ENCODE results near the gene HYDIN. TPM values are rescaled to one million over a fixed set of nuclear protein-coding genes. Genes with fewer than 3 reads are reported as not detected.
"Not testable (repeated sequence)": the region's sequence is repeated elsewhere in the genome, so short reads cannot be mapped to it uniquely, and the experiment has no call there.

HYDIN gene
- total and polyA plus RNA-seq, 7 donors: under 0.01 to 7.5 (median 1.6) TPM; not detected in 1

DNA sequence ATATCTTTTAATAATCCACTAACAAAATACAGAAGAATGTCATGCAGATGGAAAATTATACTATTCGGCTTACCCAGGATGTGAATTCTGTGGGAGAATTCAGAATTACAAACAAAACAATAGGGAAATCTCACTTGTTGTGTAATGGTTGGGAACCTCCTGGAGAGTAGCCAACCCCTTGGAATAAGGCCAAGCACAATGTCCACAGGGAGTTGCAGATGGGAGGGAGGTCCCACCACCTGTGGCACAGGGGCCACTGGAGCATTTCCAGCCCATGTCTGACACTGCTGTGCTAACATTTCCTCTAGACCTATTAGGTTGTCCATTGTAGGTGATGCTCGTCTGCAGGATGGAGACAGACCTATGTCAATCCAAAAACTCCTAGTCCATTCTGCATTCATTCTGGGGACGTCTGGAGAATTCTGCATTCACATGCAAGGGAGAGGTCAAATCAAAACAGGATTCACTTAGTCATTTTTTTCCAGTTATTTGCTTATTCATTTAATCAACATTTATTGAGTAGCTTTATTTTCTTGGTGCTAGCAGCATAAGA is 120.8 kb downstream of the HYDIN start:
- H3K27me3 ChIP-seq; H3K4me3 ChIP-seq; H3K9me3 ChIP-seq; H3K27ac ChIP-seq; DNase-seq; H3K36me3 ChIP-seq; H3K4me1 ChIP-seq; intact Hi-C loops (cut with DNase I): not testable (repeated sequence)
- WGBS, 2 donors: 44 to 58% methylated on average over 1 of the region's 3 CpGs

DNA sequence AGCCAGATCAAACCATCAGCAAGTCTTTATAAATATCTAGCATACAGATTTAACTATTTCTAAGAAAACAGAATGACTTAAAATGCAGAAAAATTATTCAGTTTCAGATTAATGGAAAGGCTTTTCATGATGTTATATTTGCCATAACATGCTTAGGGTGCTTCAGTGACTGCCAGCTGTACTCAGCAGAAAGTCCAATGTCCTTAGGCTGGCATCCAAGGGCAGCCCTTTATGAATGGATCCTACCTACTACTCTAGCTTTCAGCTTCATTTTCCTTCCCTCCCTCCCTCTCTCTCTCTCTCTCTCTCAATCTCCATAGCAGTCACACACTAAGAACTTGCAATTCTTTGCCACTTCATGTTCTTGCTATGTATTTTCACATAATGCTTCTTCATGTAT is 124.6 kb downstream of the HYDIN start:
- H3K4me3 ChIP-seq; H3K4me1 ChIP-seq; H3K36me3 ChIP-seq; H3K27me3 ChIP-seq; DNase-seq; intact Hi-C loops (cut with DNase I); H3K9me3 ChIP-seq; H3K27ac ChIP-seq: not testable (repeated sequence)

DNA sequence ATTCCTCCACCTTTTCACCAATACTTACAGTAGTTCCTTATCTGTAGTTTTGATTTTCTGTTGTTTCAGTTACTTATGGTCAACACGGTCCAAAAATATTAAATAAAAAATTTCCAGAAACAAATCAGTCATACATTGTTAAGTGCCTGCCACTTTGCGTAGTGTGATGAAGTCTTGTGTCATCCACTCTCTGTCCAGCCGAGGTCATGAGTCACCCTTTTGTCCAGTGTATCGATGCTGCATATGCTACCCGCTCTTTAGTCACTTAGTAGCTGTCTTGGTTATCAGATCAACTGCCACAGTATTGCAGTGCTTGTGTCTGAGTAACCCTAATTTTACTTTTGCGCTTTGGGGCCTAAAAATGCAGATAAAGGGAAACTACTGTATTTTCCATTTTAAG is 146.9 kb downstream of the HYDIN start:
- H3K27me3 ChIP-seq; intact Hi-C loops (cut with DNase I); H3K4me1 ChIP-seq; H3K9me3 ChIP-seq; H3K4me3 ChIP-seq; H3K36me3 ChIP-seq; H3K27ac ChIP-seq; DNase-seq: not testable (repeated sequence)
- WGBS, 2 donors: 88 to 92% methylated on average over 4 of the region's 6 CpGs

GRCh38 chr16:71080777-71081176 is 149.7 kb downstream of the HYDIN start:
- H3K4me3 ChIP-seq; H3K9me3 ChIP-seq; H3K4me1 ChIP-seq; H3K36me3 ChIP-seq; intact Hi-C loops (cut with DNase I); DNase-seq; H3K27ac ChIP-seq; H3K27me3 ChIP-seq: not testable (repeated sequence)
- WGBS, 2 donors: 58 to 68% methylated on average over 1 of the region's 1 CpG

GRCh38 chr16:71080262-71080661 is 150.3 kb downstream of the HYDIN start:
- H3K27me3 ChIP-seq; H3K9me3 ChIP-seq; H3K4me1 ChIP-seq; DNase-seq; H3K36me3 ChIP-seq; H3K27ac ChIP-seq; intact Hi-C loops (cut with DNase I); H3K4me3 ChIP-seq: not testable (repeated sequence)
- 62 to 75% methylated on average over 1 of the region's 1 CpG for WGBS, 2 donors

DNA sequence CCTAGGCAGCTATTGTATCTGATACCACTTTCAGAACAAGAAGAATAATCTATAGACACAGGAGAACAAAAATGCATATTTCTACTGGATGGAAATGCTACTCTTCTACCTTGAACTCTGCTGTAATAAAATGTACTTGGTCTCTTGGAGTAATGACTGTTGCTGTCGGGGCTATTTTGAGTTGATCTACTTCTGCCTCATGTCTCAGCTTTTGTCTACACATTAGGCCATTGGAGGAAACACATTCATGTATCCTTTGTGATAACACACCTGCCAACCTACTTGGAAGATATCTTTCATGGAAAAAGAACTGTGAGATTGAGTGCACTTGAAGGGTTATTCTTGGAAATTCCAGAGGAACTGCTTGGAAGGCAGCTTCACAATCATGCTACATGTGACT is 159.9 kb downstream of the HYDIN start:
- WGBS, 2 donors: no CpG with 5 or more reads among the region's 1 CpG
- intact Hi-C loops (cut with DNase I); H3K4me1 ChIP-seq; H3K9me3 ChIP-seq; DNase-seq; H3K27ac ChIP-seq; H3K36me3 ChIP-seq; H3K4me3 ChIP-seq; H3K27me3 ChIP-seq: not testable (repeated sequence)

- intact Hi-C loops (cut with DNase I); DNase-seq; H3K27me3 ChIP-seq; H3K27ac ChIP-seq; H3K4me3 ChIP-seq; H3K36me3 ChIP-seq; H3K9me3 ChIP-seq; H3K4me1 ChIP-seq: not testable (repeated sequence)
- 82 to 95% methylated on average over 4 of the region's 4 CpGs for WGBS, 2 donors
Observed at GRCh38 chr16:71069842-71070241, 160.7 kb downstream of the HYDIN start.

GRCh38 chr16:71053897-71054609 is 176.5 kb downstream of the HYDIN start:
- 74 to 81% methylated on average over 3 of the region's 3 CpGs for WGBS, 2 donors
- H3K4me1 ChIP-seq; H3K9me3 ChIP-seq; H3K27me3 ChIP-seq; H3K27ac ChIP-seq; DNase-seq; intact Hi-C loops (cut with DNase I); H3K4me3 ChIP-seq; H3K36me3 ChIP-seq: not testable (repeated sequence)

DNA sequence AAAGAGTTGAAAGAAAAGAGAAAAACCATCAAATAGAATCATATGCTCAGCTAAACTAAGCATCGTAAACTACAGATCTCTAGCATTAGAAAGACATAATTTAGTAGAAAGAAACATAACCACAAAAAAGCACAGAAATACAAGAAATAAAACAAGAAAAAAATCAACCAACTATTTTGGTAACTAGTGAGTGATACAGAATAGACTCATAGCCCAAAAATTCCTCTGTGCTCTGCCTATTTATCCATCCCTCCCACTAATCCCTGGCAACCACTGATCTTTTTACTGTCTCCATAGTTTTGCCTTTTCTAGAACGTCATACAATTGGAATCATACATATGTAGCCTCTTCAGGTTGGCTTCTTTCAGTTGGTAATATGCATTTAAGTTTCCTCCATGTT is 180.2 kb downstream of the HYDIN start:
- H3K4me1 ChIP-seq; intact Hi-C loops (cut with DNase I); H3K36me3 ChIP-seq; H3K9me3 ChIP-seq; H3K27ac ChIP-seq; H3K27me3 ChIP-seq; H3K4me3 ChIP-seq; DNase-seq: not testable (repeated sequence)
- WGBS, 2 donors: 68 to 74% methylated on average over 2 of the region's 2 CpGs

- WGBS, 2 donors: 81 to 90% methylated on average over 11 of the region's 11 CpGs
- intact Hi-C loops (cut with DNase I); H3K27ac ChIP-seq; H3K36me3 ChIP-seq; H3K9me3 ChIP-seq; DNase-seq; H3K4me3 ChIP-seq; H3K27me3 ChIP-seq; H3K4me1 ChIP-seq: not testable (repeated sequence)
Observed at GRCh38 chr16:71039368-71040111, 191.0 kb downstream of the HYDIN start.

DNA sequence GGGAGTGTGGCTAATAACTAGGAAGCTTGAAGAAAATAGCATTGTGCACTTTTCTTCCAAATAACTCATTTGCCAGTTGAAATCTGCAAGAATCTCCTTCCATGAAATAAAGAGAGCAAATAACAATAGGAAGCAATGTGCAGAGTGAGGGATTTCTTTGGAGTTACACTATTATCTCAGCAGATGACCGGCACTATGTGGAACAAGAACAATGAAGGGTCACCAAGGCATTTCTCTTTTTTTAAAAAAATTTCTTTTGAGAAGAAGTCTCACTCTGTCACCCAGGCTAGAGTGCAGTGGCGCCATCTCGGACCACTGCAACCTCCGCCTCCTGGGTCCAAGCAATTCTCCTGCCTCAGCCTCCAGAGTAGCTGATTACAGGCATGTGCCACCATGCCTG is 192.1 kb downstream of the HYDIN start:
- DNase-seq; H3K4me3 ChIP-seq; H3K27ac ChIP-seq; H3K9me3 ChIP-seq; H3K27me3 ChIP-seq; H3K4me1 ChIP-seq; H3K36me3 ChIP-seq; intact Hi-C loops (cut with DNase I): not testable (repeated sequence)
- WGBS, 2 donors: 93 to 96% methylated on average over 4 of the region's 4 CpGs

DNA sequence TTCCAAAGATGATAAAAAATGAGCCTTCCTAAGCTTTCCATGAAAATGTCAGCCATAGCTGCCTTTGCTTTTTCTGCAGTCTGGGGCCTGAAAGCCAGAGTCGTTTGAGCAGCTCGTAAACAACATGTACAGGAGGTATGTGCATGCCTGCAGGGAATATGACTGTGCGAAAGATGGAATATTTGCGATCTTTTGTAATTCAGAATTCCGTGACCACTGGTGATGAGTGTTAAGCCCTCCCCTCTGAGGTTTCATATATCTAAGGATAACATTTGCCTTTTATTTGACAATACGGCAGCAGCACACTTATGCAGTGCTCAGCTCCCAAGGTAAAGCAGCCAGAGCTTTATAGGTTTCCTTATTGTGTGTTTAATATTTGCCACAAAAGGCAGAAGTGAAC is 192.5 kb downstream of the HYDIN start:
- H3K27ac ChIP-seq; H3K27me3 ChIP-seq; H3K4me3 ChIP-seq; H3K4me1 ChIP-seq; intact Hi-C loops (cut with DNase I); H3K36me3 ChIP-seq; H3K9me3 ChIP-seq; DNase-seq: not testable (repeated sequence)
- 72 to 76% methylated on average over 6 of the region's 6 CpGs for WGBS, 2 donors

GRCh38 chr16:71028032-71028727 is 202.3 kb downstream of the HYDIN start:
- H3K4me1 ChIP-seq; H3K9me3 ChIP-seq; H3K36me3 ChIP-seq; H3K27ac ChIP-seq; H3K4me3 ChIP-seq; intact Hi-C loops (cut with DNase I); DNase-seq; H3K27me3 ChIP-seq: not testable (repeated sequence)
- 41 to 51% methylated on average over 7 of the region's 8 CpGs for WGBS, 2 donors

Measured in sigmoid colon (tissue), 7 donors.